GM23338 (cell line): Measurements from ENCODE around the gene SFT2D2. TPM values are rescaled to one million over a fixed set of nuclear protein-coding genes. Genes with fewer than 3 reads are reported as not detected.

Experiments
- ATAC-seq: fragments of 200-7000 bp; cut with Tn5 transposase; 3 replicates; pipeline ENCODE4 v1.9.1; 2020
- DNase-seq: peaks from one replicate; pipeline ENCODE4 v3.0.0-alpha.2; 2015; ENCODE audit warnings: low spot score
- H2AFZ ChIP-seq: fragments of 200-600 bp; sonication (generic); 2 replicates; pipeline ENCODE4 v1.8.0; 2016; ENCODE audit warnings: antibody characterized with exemption, mild to moderate bottlenecking, moderate library complexity
- H3F3A ChIP-seq: fragments of 200-600 bp; sonication (generic); replicated peaks from 2 replicates; pipeline ENCODE4 v1.8.0; 2017; ENCODE audit warnings: antibody characterized with exemption, mixed run types, low read depth
- H3K27ac ChIP-seq: fragments of 200-600 bp; sonication (generic); 2 replicates; pipeline ENCODE4 v1.6.1; 2016; ENCODE audit warnings: low read depth
- H3K27me3 ChIP-seq: fragments of 200-600 bp; sonication (generic); 2 replicates; pipeline ENCODE4 v1.8.0; 2016; ENCODE audit warnings: mild to moderate bottlenecking, mixed run types, moderate library complexity; ENCODE audit not compliant: insufficient read depth
- H3K36me3 ChIP-seq: fragments of 200-600 bp; sonication (generic); 2 replicates; pipeline ENCODE4 v1.8.0; 2016; ENCODE audit warnings: mild to moderate bottlenecking; ENCODE audit not compliant: insufficient read depth
- H3K4me1 ChIP-seq: fragments of 200-600 bp; sonication (generic); 2 replicates; pipeline ENCODE4 v1.8.0; 2016; ENCODE audit warnings: mild to moderate bottlenecking, moderate library complexity; ENCODE audit not compliant: insufficient read depth
- H3K4me2 ChIP-seq: fragments of 200-600 bp; sonication (generic); 2 replicates; pipeline ENCODE4 v1.7.1; 2017; ENCODE audit warnings: mixed run types
- H3K4me3 ChIP-seq: fragments of 200-600 bp; sonication (generic); 2 replicates; pipeline ENCODE4 v1.6.1; 2016; ENCODE audit warnings: mixed run types
- H3K79me2 ChIP-seq: fragments of 200-600 bp; sonication (generic); replicated peaks from 2 replicates; pipeline ENCODE4 v1.8.0; 2017; ENCODE audit warnings: mild to moderate bottlenecking; ENCODE audit not compliant: insufficient read depth
- H3K9me2 ChIP-seq: fragments of 200-600 bp; sonication (generic); 2 replicates; pipeline ENCODE4 v1.8.0; 2017; ENCODE audit not compliant: insufficient read depth
- H4K20me1 ChIP-seq: fragments of 200-600 bp; sonication (generic); replicated peaks from 2 replicates; pipeline ENCODE4 v1.8.0; 2017; ENCODE audit warnings: mild to moderate bottlenecking; ENCODE audit not compliant: insufficient read depth
- H3K27ac Mint-ChIP-seq: 2 replicates; pipeline ENCODE4 v1.8.0; 2020; ENCODE audit warnings: inconsistent platforms, mild to moderate bottlenecking, moderate library complexity, mixed read lengths
- H3K27me3 Mint-ChIP-seq: 3 replicates; pipeline ENCODE4 v1.8.0; 2022; ENCODE audit warnings: low read depth, mild to moderate bottlenecking, moderate library complexity, mixed read lengths, inconsistent platforms; ENCODE audit not compliant: insufficient read depth, poor library complexity
- H3K36me3 Mint-ChIP-seq: 3 replicates; pipeline ENCODE4 v1.8.0; 2021; ENCODE audit warnings: low read depth, mild to moderate bottlenecking, inconsistent platforms, moderate library complexity, mixed read lengths
- H3K4me1 Mint-ChIP-seq: 3 replicates; pipeline ENCODE4 v1.8.0; 2020; ENCODE audit warnings: mild to moderate bottlenecking, inconsistent platforms, mixed read lengths
- H3K4me3 Mint-ChIP-seq: 3 replicates; pipeline ENCODE4 v1.8.0; 2021; ENCODE audit warnings: moderate library complexity, mild to moderate bottlenecking, inconsistent platforms, mixed read lengths
- H3K9me3 Mint-ChIP-seq: 3 replicates; pipeline ENCODE4 v1.8.0; 2020; ENCODE audit warnings: moderate library complexity, mild to moderate bottlenecking, inconsistent platforms, mixed read lengths
- EZH2 ChIP-seq: fragments of 200-600 bp; sonication (generic); IDR thresholded peaks from one replicate; pipeline ENCODE4 v1.8.0; 2017; ENCODE audit warnings: antibody characterized with exemption, mild to moderate bottlenecking, low read depth; ENCODE audit not compliant: unreplicated experiment
- EZH2phosphoT487 ChIP-seq: fragments of 200-600 bp; sonication (generic); IDR thresholded peaks from one replicate; pipeline ENCODE4 v1.8.1; 2018; ENCODE audit warnings: antibody characterized with exemption; ENCODE audit not compliant: unreplicated experiment
- JUNB ChIP-seq: IDR thresholded peaks from one replicate; pipeline ENCODE4 v1.6.1; 2016; ENCODE audit warnings: antibody characterized with exemption; ENCODE audit not compliant: unreplicated experiment
- NANOG ChIP-seq: IDR thresholded peaks from 2 replicates; pipeline ENCODE4 v1.6.1; 2016; ENCODE audit warnings: antibody characterized with exemption, borderline replicate concordance
- POLR2AphosphoS5 ChIP-seq: IDR thresholded peaks from 2 replicates; pipeline ENCODE4 v1.6.1; 2016; ENCODE audit warnings: antibody characterized with exemption, low read depth
- polyA plus RNA-seq: library from polyadenylated mRNA; unstranded; fragments of >200 nt; fragmentation: Nextera tagmentation; extraction: Ambion mirVana; gene quantifications from 2 replicates; pipeline ENCODE4 v1.2.1, GENCODE V29; 2016
- total RNA-seq: library from RNA; depleted of rRNA; stranded (reverse); fragments of >200 nt; shearing (Covaris generic); gene quantifications from 2 replicates; pipeline ENCODE4 v1.2.3, GENCODE V29; 2014
- TF ChIP-seq, protein P1 (sequence below): fragments of 250-450 bp; sonication (Bioruptor Pico); IDR thresholded peaks from 2 replicates; pipeline ENCODE4 v1.5.0; 2020; ENCODE audit warnings: mild to moderate bottlenecking, moderate library complexity
- TF ChIP-seq, protein P2 (sequence below): IDR thresholded peaks from 2 replicates; pipeline ENCODE4 v1.6.1; 2016; ENCODE audit warnings: antibody characterized with exemption
- TF ChIP-seq, protein P3 (sequence below), 2 experiments: fragments of 200-600 bp in 1 of 2; sonication (generic) in 1 of 2; conservative IDR thresholded peaks; 2 replicates each; pipeline versions ENCODE4 v1.5.1 to v1.6.1; 2016 to 2017; ENCODE audit warnings: antibody characterized with exemption in 2 of 2, low read depth in 2 of 2, mild to moderate bottlenecking in 2 of 2, moderate library complexity in 1 of 2
- TF ChIP-seq, protein P4 (sequence below): IDR thresholded peaks from one replicate; pipeline ENCODE4 v1.6.1; 2018; ENCODE audit warnings: antibody characterized with exemption; ENCODE audit not compliant: unreplicated experiment

SFT2D2 gene
- total and polyA plus RNA-seq, 2 experiments from 2014 or later, result 7.6 to 27.2 TPM

DNA sequence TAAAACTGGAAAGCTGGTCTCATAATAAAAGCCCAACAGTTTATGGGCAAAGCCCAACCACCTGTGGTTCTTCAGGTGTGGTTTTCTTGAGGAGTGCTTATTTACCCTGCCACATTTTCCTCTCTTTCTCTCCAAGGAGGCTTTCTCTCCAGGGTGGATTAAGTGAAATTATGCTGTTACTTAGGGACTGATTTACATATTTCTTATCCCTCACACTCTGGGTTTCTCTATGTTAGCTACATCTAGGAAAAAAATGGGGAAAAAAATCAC, 59.7 kb downstream of the SFT2D2 start (continued):
- TF ChIP-seq, protein P1, sequence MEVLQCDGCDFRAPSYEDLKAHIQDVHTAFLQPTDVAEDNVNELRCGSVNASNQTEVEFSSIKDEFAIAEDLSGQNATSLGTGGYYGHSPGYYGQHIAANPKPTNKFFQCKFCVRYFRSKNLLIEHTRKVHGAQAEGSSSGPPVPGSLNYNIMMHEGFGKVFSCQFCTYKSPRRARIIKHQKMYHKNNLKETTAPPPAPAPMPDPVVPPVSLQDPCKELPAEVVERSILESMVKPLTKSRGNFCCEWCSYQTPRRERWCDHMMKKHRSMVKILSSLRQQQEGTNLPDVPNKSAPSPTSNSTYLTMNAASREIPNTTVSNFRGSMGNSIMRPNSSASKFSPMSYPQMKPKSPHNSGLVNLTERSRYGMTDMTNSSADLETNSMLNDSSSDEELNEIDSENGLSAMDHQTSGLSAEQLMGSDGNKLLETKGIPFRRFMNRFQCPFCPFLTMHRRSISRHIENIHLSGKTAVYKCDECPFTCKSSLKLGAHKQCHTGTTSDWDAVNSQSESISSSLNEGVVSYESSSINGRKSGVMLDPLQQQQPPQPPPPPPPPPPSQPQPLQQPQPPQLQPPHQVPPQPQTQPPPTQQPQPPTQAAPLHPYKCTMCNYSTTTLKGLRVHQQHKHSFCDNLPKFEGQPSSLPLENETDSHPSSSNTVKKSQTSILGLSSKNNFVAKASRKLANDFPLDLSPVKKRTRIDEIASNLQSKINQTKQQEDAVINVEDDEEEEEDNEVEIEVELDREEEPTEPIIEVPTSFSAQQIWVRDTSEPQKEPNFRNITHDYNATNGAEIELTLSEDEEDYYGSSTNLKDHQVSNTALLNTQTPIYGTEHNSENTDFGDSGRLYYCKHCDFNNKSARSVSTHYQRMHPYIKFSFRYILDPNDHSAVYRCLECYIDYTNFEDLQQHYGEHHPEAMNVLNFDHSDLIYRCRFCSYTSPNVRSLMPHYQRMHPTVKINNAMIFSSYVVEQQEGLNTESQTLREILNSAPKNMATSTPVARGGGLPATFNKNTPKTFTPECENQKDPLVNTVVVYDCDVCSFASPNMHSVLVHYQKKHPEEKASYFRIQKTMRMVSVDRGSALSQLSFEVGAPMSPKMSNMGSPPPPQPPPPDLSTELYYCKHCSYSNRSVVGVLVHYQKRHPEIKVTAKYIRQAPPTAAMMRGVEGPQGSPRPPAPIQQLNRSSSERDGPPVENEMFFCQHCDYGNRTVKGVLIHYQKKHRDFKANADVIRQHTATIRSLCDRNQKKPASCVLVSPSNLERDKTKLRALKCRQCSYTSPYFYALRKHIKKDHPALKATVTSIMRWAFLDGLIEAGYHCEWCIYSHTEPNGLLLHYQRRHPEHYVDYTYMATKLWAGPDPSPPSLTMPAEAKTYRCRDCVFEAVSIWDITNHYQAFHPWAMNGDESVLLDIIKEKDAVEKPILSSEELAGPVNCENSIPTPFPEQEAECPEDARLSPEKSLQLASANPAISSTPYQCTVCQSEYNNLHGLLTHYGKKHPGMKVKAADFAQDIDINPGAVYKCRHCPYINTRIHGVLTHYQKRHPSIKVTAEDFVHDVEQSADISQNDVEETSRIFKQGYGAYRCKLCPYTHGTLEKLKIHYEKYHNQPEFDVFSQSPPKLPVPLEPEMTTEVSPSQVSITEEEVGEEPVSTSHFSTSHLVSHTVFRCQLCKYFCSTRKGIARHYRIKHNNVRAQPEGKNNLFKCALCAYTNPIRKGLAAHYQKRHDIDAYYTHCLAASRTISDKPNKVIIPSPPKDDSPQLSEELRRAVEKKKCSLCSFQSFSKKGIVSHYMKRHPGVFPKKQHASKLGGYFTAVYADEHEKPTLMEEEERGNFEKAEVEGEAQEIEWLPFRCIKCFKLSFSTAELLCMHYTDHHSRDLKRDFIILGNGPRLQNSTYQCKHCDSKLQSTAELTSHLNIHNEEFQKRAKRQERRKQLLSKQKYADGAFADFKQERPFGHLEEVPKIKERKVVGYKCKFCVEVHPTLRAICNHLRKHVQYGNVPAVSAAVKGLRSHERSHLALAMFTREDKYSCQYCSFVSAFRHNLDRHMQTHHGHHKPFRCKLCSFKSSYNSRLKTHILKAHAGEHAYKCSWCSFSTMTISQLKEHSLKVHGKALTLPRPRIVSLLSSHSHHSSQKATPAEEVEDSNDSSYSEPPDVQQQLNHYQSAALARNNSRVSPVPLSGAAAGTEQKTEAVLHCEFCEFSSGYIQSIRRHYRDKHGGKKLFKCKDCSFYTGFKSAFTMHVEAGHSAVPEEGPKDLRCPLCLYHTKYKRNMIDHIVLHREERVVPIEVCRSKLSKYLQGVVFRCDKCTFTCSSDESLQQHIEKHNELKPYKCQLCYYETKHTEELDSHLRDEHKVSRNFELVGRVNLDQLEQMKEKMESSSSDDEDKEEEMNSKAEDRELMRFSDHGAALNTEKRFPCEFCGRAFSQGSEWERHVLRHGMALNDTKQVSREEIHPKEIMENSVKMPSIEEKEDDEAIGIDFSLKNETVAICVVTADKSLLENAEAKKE (CRISPR knock-in tag), result no peak
- TF ChIP-seq EZH2 (no peak), NANOG (no peak), EZH2phosphoT487 (no peak), POLR2AphosphoS5 (no peak)
- TF ChIP-seq, protein P2, sequence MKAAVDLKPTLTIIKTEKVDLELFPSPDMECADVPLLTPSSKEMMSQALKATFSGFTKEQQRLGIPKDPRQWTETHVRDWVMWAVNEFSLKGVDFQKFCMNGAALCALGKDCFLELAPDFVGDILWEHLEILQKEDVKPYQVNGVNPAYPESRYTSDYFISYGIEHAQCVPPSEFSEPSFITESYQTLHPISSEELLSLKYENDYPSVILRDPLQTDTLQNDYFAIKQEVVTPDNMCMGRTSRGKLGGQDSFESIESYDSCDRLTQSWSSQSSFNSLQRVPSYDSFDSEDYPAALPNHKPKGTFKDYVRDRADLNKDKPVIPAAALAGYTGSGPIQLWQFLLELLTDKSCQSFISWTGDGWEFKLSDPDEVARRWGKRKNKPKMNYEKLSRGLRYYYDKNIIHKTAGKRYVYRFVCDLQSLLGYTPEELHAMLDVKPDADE, result no peak

DNA sequence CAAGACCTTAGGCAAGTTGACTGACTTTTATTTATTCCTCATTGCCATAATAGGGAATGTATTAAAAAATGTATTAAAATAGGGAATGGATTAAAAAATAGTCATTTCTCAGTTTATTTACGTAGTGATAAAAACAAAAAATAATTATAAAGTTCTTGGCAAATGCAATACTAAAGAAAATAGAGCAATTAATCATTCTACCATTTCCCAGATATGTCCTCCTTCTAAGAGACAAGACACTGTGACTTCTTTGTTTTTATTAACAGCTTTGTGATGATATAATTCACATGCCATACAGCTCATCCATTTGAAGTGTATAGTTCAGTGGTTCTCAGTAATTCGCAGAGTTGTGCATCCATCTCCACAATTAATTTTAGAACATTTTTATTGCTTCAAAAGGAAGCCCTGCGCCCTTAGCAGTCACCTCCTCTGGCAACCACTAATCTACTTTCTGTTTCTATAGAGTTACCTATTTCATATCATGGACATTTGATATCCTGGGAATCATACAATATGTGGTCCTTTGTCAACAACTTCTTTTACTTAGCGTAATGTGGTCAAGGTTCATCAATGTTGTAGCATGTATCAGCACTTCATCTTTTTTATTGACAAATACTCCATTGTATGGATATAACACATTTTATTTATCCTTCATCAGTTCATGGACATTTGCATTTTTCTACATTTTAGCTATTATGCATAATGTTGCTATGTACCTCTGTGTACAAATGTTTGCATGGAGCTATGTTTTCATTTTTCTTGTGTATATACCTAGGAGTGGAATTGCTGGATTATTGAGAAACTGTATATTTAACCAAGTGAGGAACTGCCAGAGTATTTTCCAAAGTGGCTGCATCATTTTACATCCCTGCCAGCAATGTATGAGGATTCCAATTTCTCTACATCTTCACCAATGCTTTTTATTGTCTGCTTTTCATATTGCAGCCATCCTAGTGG, 60.4 kb downstream of the SFT2D2 start:
- no peaks in the 10 kb centered on the region for H3K9me2 ChIP-seq
- H3F3A ChIP-seq, result no peaks in the 10 kb centered on the region
- TF ChIP-seq, protein P3, sequence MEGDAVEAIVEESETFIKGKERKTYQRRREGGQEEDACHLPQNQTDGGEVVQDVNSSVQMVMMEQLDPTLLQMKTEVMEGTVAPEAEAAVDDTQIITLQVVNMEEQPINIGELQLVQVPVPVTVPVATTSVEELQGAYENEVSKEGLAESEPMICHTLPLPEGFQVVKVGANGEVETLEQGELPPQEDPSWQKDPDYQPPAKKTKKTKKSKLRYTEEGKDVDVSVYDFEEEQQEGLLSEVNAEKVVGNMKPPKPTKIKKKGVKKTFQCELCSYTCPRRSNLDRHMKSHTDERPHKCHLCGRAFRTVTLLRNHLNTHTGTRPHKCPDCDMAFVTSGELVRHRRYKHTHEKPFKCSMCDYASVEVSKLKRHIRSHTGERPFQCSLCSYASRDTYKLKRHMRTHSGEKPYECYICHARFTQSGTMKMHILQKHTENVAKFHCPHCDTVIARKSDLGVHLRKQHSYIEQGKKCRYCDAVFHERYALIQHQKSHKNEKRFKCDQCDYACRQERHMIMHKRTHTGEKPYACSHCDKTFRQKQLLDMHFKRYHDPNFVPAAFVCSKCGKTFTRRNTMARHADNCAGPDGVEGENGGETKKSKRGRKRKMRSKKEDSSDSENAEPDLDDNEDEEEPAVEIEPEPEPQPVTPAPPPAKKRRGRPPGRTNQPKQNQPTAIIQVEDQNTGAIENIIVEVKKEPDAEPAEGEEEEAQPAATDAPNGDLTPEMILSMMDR (conservative IDR thresholded peaks at IDR 0.05; ENCODE audit: low read depth in 2 of 2), result peak in 1 of 2 experiments; percentile 20; a peak in 1 of 4 replicates
- TF ChIP-seq, protein P4, sequence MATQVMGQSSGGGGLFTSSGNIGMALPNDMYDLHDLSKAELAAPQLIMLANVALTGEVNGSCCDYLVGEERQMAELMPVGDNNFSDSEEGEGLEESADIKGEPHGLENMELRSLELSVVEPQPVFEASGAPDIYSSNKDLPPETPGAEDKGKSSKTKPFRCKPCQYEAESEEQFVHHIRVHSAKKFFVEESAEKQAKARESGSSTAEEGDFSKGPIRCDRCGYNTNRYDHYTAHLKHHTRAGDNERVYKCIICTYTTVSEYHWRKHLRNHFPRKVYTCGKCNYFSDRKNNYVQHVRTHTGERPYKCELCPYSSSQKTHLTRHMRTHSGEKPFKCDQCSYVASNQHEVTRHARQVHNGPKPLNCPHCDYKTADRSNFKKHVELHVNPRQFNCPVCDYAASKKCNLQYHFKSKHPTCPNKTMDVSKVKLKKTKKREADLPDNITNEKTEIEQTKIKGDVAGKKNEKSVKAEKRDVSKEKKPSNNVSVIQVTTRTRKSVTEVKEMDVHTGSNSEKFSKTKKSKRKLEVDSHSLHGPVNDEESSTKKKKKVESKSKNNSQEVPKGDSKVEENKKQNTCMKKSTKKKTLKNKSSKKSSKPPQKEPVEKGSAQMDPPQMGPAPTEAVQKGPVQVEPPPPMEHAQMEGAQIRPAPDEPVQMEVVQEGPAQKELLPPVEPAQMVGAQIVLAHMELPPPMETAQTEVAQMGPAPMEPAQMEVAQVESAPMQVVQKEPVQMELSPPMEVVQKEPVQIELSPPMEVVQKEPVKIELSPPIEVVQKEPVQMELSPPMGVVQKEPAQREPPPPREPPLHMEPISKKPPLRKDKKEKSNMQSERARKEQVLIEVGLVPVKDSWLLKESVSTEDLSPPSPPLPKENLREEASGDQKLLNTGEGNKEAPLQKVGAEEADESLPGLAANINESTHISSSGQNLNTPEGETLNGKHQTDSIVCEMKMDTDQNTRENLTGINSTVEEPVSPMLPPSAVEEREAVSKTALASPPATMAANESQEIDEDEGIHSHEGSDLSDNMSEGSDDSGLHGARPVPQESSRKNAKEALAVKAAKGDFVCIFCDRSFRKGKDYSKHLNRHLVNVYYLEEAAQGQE, result no peak
- no peak for TF ChIP-seq JUNB
- no peak overlapping the region for H3K27ac ChIP-seq
- no peaks in the 10 kb centered on the region for H4K20me1 ChIP-seq
- peak overlapping the region; percentile 53; the same call in 1 of the 2 replicates for H3K4me2 ChIP-seq
- Mint-ChIP-seq H3K36me3 (no peaks in the 10 kb centered on the region), H3K4me1 (peaks cover 28% of the 10 kb centered on the region), H3K4me3 (no peak overlapping the region), H3K27ac (no peak overlapping the region), H3K27me3 (peaks cover 5% of the 10 kb centered on the region), H3K9me3 (no peaks in the 10 kb centered on the region)
- no peak for ATAC-seq
- DNase-seq, result no peak
- H3K4me3 ChIP-seq, result no peak overlapping the region
- H2AFZ ChIP-seq, result no peak overlapping the region
- H3K4me1 ChIP-seq, result peaks cover 28% of the 10 kb centered on the region
- H3K79me2 ChIP-seq, result no peaks in the 10 kb centered on the region
- H3K27me3 ChIP-seq, result no peaks in the 10 kb centered on the region
- no peaks in the 10 kb centered on the region for H3K36me3 ChIP-seq
